ENCODE measurements around the gene OR12D2.
"Not testable (repeated sequence)": the region's sequence is repeated elsewhere in the genome, so short reads cannot be mapped to it uniquely, and the experiment has no call there.

OR12D2 gene

DNA sequence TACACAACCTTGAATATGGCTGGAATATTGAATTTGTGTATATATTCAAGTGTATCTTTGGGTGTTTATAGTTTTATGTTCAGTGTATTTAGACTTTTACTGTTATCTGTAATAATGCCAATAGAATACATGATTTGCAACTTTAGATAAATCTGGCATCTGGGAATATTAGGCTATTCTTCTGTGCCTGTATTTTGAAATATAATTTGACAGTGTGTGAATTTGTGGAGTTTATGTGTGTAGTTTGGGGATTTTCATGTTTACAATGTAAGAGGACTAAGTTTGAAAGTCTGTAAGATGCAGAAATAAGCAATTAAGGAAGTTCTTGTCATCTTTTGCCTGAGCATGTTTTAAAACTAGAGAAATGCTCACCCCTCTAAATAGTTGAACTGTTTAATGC lies 43.6 kb downstream of the OR12D2 start, which contains the start of gene OR10C1:
TSS of gene OR10C1 (plus strand) at position 301 of the 400 bp plus-strand sequence. CDS start 710 bp downstream, outside the sequence.
- Histone ChIP-seq H3K9me3 (no peaks in the 10 kb centered on the region), H3K27me3 (no peaks in the 10 kb centered on the region), H3K4me3 (no peak within 1 kb of the TSS), H3K36me3 (no peaks in the 10 kb centered on the region), H3K4me1 (no peaks in the 10 kb centered on the region), H3K27ac (no peak within 1 kb of the TSS)
- DNase-seq = no peak
- intact Hi-C loops (cut with DNase I; ENCODE audit: low total_unique reads) = no loop called here
- TF ChIP-seq, protein P1, sequence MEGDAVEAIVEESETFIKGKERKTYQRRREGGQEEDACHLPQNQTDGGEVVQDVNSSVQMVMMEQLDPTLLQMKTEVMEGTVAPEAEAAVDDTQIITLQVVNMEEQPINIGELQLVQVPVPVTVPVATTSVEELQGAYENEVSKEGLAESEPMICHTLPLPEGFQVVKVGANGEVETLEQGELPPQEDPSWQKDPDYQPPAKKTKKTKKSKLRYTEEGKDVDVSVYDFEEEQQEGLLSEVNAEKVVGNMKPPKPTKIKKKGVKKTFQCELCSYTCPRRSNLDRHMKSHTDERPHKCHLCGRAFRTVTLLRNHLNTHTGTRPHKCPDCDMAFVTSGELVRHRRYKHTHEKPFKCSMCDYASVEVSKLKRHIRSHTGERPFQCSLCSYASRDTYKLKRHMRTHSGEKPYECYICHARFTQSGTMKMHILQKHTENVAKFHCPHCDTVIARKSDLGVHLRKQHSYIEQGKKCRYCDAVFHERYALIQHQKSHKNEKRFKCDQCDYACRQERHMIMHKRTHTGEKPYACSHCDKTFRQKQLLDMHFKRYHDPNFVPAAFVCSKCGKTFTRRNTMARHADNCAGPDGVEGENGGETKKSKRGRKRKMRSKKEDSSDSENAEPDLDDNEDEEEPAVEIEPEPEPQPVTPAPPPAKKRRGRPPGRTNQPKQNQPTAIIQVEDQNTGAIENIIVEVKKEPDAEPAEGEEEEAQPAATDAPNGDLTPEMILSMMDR (IDR thresholded peaks at IDR 0.05) = no peak

DNA sequence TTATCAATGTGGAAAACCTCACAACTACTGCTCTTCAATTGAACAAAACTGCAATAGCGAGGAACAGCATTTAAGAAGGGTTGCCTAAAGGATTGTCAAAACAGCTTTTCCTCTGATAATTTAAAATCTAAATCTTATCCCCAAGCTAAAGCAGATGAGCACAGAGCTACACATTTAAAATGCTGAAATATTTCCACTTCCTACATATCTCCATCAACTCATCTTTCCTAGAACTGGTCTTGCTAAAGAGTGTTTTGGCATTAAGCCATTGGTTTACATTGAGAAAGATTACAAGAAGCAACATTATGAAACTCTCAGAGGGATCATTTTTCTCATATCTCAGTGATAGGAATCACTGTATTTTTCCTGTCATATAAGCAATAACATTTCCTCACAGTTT lies 47.3 kb downstream of the OR12D2 start:
- Histone ChIP-seq H3K36me3 (no peaks in the 10 kb centered on the region), H3K27ac (no peak overlapping the region), H3K9me3 (no peaks in the 10 kb centered on the region), H3K4me1 (no peaks in the 10 kb centered on the region), H3K4me3 (no peak overlapping the region), H3K27me3 (no peaks in the 10 kb centered on the region)
- TF ChIP-seq, protein P1 (IDR thresholded peaks at IDR 0.05) = no peak
- DNase-seq = no peak
- intact Hi-C loops (cut with DNase I; ENCODE audit: low total_unique reads) = no loop called here

DNA sequence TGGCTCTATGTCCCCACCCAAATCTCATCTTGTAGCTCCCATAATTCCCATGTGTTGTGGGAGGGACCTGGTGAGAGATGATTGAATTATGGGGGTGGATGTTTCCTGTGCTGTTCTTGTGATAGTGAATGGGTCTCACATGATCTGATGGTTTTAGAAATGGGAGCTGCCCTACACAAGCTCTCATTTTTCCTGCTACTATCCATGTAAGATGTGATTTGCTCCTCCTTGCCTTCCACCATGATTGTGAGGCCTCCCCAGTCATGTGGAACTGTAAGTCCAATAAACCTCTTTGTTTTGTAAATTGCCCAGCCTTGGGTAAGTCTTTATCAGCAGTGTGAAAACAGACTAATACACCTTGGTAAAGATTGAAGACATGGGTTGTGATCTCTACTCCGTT lies 48.6 kb downstream of the OR12D2 start:
- H3K9me3 ChIP-seq; H3K4me3 ChIP-seq; H3K4me1 ChIP-seq; intact Hi-C loops (cut with DNase I; ENCODE audit: low total_unique reads); H3K27ac ChIP-seq; H3K36me3 ChIP-seq; H3K27me3 ChIP-seq; DNase-seq: not testable (repeated sequence)
